Iris pigment epithelial cell (primary cell): ENCODE data around the gene HPSE.
A peak's percentile ranks its signal among the peaks of the same experiment; 100 is the strongest.
"Not testable (repeated sequence)": the region's sequence is repeated elsewhere in the genome, so short reads cannot be mapped to it uniquely, and the experiment has no call there.

Experiments used
- DNase-seq: peaks from one replicate; pipeline ENCODE4 v3.0.0-alpha.2; 2011; ENCODE audit warnings: low read depth

The HPSE gene

DNA sequence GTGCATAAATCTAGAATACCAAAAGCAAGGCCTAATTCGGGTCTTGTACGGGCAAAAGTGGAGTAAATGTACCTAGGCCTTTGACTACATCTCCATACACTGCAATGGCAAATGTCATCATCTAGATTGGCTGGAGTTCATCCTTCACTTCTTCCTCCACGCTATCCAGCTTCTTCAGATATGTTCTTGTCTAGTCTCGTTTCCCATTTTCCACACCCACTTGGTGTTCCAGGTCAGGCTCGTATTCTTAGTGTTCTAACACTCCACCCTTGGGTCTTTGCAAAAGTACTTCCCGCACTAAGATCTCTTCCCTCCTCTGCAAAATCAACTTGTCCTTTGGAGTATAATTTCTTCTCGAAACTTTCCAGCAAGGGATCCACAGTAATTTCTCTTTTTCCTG lies 51.5 kb downstream of the HPSE start:
- DNase-seq, result no peak

DNA sequence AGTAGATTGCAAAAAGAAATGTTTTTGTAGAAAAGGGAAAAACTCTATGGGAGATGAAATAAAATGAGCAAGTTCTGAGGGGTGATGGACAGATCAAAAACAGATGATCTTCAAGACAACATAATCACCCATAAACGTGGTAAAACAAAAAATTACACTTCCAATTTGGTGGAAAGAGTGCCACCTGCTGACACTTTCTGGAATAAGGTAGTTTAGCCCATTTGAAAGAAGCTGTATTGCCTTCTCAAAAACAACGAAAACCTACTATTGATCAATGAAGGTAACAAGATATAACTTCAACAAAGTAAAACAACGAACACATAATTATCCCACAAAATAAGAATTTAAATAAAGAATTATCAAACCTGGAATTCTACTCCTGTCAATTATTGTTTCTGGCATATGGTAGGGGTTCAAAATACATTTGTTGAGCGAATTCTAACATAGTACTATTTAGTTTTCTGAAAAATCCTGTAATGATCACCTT lies 52.6 kb downstream of the HPSE start:
- DNase-seq, result peak; percentile 61

DNA sequence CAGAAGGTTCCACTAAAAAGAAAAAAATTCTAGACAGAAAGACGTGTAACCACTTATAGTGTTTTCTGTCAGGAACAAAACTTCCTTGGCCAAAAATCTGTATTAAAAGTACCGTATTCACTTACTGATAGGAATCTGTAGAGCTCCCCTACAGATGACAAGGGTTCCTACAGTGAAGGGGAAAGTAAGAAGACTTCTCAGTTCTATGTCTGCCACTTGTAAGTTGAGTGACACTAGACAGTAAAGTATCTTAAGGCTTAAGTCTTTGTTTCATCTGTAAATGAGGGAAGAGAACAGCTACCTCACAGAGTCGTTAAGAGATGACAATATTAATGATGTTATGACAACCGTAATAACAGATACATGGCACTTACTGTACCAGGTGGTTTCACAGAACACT lies 53.3 kb downstream of the HPSE start:
- DNase-seq, result no peak

DNA sequence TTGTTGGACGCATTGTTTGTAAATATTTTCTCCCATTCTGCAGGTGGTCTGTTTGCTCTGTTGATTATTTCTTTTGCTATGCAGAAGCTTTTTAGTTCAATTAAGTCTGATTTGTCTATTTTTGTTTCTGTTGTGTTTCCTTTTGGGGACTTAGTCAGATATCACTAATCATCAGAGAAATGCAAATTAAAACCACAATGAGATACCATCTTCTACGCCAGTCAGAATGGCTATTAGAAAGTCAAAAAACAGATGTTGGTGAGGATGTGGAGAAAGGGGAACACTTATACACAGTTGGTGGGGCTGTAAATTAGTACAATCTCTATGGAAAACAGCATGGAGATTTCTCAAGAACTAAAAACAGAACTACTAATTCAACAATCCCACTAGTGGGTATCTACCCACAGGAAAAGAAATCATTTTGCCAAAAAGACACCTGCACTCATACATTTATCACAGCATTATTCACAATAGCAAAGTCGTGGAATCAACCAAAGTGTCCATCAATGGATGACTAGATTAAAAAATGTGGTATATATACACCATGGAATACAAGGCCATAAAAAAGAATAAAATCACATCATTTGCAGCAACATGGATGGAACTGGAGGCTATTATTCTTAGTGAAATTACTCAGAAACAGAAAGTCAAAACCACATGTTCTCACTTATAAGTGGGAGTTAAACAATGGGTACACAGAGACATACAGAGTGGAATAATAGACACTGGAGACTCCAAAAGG lies 58.2 kb downstream of the HPSE start:
- DNase-seq, result no peak

DNA sequence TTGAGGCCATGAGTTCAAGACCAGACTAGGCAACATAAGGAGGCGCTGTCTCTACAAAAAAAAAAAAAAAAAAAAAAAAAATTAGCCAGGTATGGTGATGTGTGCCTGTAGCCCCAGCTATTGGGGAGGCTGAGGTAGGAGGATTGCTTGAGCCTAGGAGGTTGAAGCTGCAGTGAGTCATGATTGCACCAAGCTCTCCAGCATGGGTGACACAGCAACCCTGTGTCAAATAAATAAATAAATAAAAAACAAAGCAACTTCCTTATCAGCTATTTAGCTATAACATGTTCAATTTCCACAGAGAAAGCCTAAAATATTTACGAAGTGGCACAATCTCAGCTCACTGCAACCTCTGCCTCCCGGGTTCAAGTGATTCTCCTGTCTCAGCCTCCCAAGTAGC lies 60.7 kb downstream of the HPSE start:
- DNase-seq, result not testable (repeated sequence)

DNA sequence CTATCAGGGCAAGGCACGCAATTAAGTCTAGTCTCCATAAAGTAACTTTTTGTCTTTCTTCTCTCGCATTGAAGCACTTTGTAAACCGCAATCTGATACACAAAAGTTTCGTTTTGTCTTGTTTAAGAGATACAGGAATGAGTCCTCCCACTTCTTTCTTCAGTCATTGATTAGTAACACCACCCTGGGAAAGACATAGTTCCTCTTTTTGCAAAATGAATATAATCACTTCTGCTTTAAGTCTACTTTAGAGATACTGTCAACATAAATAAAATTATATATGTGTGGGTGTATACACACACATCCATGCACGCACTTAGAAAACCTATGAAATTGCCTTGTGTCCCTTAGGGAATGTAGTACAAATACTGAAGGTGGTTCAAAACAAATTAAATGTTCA lies 61.7 kb downstream of the HPSE start:
- no peak for DNase-seq

DNA sequence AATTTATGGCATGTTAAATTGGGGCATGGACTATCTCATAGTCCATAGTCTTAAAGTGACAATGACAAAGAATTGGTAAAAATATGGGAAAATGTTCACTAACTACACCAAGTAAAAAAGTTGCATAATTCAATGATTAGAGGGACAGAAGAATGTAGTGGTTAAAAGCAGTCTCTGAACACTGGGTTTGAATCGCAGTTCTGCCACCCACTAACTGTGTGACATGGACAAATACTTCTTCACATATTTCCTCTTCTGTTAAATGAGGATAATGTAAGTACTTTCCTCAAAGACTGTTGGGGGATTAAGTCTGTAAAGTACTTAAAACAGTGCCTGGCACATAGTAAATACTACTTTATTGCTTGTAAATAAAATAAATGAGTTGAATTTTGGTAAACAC lies 65.4 kb downstream of the HPSE start:
- peak; percentile 35 for DNase-seq

DNA sequence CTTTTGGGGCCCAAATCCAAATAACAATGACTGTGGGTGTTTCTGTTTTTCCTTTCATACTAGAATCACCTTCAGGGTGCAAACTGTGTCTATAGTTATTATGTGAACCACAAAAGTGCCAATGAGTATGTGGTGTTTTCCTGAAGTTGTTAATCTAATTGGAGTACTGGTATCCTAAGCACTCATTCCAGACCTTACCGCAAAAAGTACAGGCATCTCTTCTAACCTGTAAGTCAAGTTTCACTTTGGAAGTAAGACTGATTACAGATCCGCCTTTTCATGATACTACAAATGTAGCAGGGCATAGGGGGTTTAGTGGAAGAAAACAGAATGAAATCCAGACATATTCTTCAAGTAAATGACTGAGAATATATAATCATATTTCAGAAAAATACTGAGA lies 66.2 kb downstream of the HPSE start:
- DNase-seq, result no peak

DNA sequence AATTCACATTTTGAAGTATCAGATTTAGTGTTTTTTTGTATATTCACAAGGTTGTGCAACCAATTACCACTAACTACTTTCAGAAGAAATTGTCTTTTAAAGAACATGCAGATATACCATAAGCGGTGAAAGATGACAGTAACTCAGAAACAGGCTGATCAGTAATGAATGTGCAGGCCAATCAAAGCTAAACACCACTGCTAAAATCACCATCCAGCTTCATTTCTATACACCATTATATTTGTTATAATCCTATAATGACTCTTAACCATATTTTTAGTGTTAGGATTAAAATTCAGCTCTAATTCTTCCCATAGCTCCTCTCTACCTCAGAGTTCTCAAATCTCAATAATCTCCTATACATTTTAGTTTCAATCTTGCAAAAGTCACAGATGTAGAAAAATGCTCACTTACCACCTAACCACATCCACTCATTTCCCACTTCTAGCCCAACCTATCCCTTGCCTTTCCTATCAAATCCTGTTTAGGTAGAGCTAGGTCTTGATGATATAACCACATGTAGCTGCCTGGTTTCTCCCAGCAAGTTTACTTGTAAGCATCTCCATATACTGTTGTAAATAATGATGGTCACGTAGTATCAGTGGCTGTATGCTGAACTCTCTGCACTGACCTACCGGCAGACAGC lies 66.7 kb downstream of the HPSE start:
- no peak for DNase-seq

DNA sequence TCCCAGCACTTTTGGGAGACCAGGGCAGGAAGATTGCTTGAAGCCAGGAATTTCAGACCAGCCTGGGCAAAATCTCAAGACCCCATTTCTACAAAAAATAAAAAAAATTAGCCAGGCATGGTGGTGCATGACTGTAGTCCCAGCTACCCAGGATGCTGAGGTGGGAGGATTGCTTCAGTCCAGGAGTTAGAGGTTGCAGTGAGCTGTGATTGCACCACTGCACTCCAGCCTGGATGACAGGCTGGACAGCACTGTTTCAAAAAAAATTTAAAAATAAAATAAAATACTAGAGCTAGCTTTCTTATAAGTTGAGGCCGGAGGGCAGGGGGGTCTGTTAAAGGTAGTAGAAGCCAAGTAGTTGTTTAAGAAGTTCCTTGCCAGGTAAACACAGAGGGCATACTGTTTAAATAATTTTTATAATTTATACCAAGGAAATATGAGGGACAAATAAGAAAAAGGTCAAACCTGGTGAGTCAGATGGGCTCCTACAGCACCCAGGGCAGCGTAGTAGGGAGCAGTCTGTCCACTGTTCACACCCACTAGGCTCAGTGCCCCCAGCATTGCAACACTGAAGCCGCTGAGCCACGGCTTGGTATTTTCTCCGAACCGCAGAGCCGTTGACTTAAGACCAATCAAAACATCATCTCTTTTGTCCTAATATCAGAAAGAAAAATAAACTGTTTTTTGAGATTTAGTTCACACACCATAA lies 67.4 kb downstream of the HPSE start:
- DNase-seq, result peak; percentile 99

DNA sequence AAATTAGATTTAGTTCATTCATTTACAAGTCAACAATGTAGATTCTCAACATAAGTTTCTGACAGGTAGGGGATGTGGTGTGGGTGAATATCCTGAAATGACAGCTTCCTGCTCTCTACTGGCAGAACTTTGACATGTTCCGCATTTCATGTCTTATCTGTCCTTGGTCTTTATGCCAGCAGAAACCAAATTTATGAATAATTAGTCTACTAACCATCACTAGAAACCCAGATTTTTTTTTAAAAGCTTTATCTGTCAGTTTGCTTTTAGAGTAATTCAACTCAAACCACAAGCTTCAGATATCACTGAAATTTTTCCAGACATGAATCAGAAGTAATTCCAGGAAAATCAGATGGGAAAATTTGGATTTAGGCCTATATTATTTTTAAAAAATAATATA lies 68.0 kb downstream of the HPSE start:
- DNase-seq, result no peak

DNA sequence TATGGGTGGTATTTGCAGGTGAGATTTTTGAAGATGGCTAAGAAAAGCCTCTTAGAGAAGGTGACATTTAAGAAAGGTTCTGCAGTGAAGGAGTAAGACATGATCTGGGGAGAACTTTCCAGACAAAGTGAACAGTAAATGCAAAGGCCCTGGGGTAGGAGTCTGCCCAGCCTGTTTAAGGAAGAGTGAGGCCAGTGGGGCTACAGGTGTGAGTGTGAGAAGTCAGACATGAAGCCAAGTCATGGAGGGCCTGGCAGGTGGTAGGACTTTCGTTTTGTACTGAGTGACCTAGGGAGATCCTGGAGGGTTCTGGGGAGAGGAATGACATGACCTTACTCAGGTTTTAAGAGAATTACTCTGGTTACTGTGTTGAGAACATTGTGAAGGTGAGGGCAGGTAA lies 71.5 kb downstream of the HPSE start:
- no peak for DNase-seq

DNA sequence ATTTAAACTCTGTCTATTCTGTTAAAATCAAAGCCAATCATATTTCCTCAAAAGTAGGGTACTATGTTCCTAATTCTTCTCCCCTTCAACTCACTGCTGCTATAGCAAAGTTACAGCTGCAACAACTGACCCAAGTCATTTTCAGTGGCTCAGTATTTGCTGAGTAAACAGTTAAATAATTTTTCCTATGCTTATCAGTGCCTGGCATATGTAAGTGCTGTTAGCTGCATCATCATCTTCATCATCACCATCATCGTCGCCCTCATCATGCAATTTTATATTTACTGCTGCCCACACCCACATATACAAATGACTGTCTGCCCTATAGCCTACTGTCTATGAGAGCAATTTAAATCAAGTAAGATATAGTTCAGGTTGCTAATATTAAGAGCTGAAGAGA lies 72.0 kb downstream of the HPSE start:
- no peak for DNase-seq

DNA sequence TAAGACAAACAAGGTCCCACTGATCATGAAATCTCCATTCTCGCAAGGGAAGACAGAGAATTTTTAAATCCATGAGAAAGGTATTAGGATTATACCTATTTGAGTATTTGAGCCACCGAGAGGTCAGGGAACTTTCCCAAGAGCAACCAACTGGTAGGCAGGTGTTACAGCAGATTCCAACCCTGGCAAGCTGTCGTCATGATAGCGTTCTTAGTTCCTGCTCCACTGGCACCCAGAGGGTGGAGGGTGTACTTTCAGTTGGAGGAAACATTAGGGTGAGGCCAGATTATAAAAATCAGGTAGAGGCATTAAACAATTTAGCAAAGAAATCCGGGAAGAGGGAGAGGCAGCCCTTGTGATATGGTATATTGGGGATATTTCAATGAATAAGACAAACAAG lies 73.3 kb downstream of the HPSE start:
- DNase-seq, result no peak

DNA sequence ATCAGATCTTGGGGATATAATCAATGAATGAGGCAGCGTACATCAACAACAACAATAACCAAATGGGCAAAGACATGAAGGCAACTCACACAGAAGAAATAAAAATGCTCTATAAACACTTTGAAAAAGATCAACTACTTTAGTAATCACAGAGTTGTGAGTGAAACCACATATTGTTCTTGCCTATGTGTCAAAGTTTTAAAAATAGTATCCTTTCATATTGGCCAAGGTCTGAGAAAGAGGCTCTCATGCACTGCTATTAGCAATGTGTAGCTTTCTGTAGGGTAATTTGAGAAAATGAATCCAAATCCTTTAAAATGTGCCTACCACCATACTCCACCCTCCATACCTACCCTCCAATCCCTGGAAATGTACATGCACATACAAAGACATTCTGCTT lies 75.1 kb downstream of the HPSE start:
- no peak for DNase-seq

DNA sequence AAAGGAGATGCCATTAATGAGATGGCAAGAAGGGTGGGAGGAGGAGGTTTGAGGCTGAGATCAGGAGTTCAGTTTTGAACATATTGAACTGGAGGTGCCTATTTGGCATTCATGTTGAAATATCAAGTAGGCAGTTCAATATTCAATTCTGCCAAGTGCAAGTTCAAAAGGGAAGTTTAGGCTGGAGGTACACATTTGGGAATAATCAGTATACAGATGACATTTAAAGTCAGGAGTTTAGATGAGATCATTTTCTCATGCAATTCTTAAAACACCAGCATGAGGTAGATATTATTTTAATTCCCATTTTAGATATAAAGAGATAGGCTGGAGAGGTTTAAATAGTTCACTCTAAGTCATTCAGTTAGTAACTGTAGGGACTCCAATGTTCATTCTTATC lies 76.2 kb downstream of the HPSE start:
- no peak for DNase-seq

DNA sequence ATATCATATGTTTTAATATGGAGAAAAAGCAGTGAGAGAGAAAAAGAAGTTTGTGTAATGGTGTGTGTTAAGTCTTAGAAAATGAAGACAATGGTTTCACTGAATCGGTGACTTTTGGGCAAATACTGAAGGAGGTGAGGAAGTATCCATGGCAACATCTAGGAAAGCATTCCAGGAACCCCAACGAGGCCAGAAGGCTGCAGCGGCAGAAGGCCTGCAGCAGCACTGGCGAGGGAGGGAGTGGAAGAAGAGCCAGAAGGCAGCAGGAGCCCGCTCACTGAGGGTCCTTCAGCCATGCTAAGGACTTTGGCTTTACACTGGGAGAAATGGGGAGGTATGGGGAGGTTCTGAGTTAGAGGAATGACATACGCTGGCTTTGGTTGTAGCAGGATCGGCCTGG lies 76.8 kb downstream of the HPSE start:
- DNase-seq, result no peak

DNA sequence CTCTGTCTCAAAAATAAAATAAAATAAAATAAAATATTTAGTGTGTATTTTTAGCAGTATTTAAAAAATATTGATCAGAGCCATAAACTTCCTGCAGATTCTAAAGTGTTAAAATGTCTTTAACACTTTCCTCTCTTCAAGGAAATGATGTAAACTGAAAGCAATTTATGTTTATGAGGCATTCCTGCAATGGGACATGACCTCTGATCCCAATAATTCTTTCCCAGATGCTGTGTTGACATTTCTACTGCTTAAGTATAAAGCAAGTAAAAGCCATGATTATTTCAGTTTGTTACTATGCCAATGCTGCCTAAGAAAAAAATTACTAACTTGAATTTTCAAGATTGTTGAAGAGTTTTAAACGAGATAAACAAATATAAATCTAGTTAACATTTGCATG lies 79.1 kb downstream of the HPSE start:
- DNase-seq, result peak; percentile 78

DNA sequence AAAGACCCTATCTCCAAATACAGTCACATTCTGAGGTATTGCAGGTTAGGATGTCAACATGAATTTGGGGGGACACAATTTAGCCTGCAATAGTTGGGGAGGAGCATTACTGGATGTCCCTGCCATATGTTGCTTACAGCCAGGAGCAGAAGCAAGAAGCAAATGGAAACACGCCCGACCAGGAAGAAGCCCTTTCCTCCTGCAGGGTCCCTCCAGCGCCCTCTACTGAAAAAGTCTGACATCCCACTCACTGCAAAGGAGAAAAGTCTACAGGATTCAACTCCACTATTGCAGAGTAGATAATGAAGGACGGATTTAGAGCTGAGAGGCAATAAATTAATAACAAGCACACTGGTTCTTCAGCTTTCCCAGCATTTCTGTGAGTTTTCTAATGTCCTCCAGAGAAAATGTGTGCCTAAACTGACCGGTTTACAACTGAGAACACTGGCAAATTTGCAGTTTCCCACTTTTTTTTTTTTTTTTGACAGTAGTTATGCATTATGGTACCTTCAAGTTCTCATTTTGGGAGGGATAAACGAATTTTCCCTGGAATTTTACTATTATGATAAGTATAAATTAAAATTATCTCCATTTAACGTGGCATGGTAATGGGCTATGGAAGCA lies 81.8 kb downstream of the HPSE start:
- DNase-seq, result peak; percentile 82

DNA sequence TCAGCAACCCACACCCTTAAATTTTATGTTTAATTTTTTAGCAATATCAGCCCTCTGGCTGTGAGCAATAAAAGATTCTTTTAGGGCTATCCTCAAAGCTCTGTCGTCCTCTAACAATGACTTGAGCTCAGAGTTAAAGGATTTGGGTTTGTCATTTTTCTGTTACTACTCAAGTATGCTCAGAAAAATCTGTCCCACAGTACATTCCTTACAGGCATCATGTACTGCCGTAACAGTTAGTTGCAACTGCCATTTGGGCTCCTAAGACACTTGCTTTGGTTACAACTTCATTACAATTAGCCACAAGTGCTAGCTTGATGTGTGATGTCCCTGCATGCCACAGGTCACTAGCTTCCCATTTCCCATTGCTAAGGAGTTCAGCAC lies 83.2 kb downstream of the HPSE start:
- no peak for DNase-seq

DNA sequence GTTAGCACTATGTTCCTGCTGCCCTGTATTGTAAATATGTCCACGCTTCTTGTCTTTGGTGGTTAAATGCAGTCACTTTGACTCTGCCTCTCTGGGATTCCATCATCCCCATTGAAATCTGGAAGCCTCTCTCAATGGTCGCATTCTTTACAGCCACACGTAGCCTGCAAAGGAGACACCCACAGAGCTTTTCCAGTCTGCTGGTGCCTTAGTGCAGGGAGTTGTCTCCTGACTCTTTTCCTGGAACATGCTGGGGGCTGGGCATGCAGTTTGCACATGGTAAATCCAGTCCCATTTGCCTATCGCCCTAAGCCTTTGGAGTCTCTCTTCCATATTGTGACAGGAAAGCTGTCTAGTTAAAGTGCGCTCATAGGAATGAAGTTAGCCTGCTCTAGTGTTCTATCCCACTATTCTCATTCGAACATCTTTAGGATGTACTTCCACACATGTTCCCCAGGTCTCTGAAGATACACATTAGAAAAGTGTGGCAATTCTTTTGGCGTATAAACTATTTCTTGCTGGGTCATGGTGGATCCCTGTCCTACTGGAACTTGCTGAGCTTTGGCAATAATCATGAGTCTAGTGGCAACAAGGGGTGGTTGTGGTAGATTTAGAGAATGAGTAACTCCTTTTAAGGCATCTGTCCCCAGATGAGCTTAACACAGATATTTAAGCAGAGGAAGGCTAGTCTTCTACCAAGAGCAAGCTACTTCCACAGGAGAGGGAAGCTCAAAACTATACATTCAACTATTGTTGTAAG lies 83.8 kb downstream of the HPSE start:
- no peak for DNase-seq

DNA sequence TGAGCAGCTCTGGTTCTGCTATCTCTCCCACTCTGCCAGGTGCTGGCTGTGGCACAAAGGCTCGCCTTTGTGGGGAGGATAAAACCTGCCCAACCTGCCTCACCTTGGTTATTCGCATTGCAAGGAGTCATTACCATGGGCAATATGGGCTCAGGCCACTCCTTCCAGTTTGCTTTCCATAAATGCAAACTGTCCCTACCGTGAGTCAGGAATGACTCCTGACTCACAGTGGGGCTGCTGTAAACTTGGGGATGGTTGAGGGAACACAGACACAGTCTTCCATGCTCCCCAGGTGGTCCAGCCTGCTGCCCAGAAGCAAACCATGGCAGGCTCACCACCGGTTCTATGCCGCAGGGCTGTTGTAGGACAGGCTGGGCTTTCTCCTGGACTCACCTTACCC lies 86.2 kb downstream of the HPSE start:
- no peak for DNase-seq
